ENCODE data around the gene N4BP2L2. TPM values are rescaled to one million over a fixed set of nuclear protein-coding genes. Genes with fewer than 3 reads are reported as not detected.

The N4BP2L2 gene
- total RNA-seq, 1 experiment from 2014 or later = 61.4 TPM

DNA sequence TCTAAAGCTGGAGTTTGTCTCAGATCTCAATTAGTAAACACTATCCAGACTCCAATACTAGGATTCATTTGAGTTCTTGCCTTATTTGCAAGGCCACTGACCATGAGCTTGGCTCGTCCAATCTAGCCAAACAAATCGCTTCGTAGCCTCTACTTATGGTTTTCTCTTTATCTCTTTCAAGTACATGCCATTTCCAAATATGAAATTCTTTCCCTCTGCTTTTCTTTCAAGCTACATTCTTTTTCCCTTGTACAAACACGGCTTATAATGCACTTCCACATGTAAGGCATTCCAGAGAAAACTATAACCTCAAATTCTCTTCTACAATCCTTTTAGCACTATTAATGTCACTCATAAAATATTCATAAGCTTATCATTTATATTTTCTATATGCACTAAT is 99.7 kb downstream of the N4BP2L2 start:
- no peak overlapping the region for H4K91ac ChIP-seq (ENCODE audit: insufficient read length, low read depth, low read length)
- no peak overlapping the region for H3K9ac ChIP-seq (ENCODE audit: extremely low read depth, insufficient read length, low read length)
- no peak overlapping the region for H3K23ac ChIP-seq (ENCODE audit: insufficient read length, low read depth, low read length)
- no peaks in the 10 kb centered on the region for H4K20me1 ChIP-seq (ENCODE audit: control insufficient read depth, insufficient read depth, insufficient read length)
- no peaks in the 10 kb centered on the region for H3K36me3 Mint-ChIP-seq (ENCODE audit: insufficient read depth in 1 of 3, low read depth in 3 of 3)
- H3K4me1 ChIP-seq (ENCODE audit: insufficient read depth, low read length) = no peaks in the 10 kb centered on the region
- no peak overlapping the region for H3K4me3 Mint-ChIP-seq
- H2AK5ac ChIP-seq (ENCODE audit: insufficient read length, low read length) = no peak overlapping the region
- H4K8ac ChIP-seq (replicated peaks; ENCODE audit: insufficient read length, low read depth, low read length) = no peak overlapping the region
- no peak overlapping the region for H3K4me2 ChIP-seq (ENCODE audit: insufficient read depth, insufficient read length, low read length)
- H2BK120ac ChIP-seq (ENCODE audit: low read depth, low read length, poor library complexity, severe bottlenecking) = no peak overlapping the region
- H3K14ac ChIP-seq (ENCODE audit: insufficient read depth, low read length) = no peak overlapping the region
- no peak for DNase-seq
- no peak overlapping the region for H3K4ac ChIP-seq (ENCODE audit: low read depth, low read length)
- H3K4me1 Mint-ChIP-seq = no peaks in the 10 kb centered on the region
- H3K23me2 ChIP-seq (ENCODE audit: insufficient read length, low read depth, low read length, poor library complexity, severe bottlenecking) = no peaks in the 10 kb centered on the region
- no peaks in the 10 kb centered on the region for H3K9me3 Mint-ChIP-seq
- H2BK15ac ChIP-seq (ENCODE audit: low read depth, low read length) = no peak overlapping the region
- no peak overlapping the region for H3K18ac ChIP-seq (ENCODE audit: insufficient read length, low read depth, low read length)
- no peaks in the 10 kb centered on the region for H3K27me3 Mint-ChIP-seq (ENCODE audit: low read depth)
- no peak overlapping the region for H4K5ac ChIP-seq (ENCODE audit: insufficient read length, low read depth, low read length)
- TF ChIP-seq, protein P1, sequence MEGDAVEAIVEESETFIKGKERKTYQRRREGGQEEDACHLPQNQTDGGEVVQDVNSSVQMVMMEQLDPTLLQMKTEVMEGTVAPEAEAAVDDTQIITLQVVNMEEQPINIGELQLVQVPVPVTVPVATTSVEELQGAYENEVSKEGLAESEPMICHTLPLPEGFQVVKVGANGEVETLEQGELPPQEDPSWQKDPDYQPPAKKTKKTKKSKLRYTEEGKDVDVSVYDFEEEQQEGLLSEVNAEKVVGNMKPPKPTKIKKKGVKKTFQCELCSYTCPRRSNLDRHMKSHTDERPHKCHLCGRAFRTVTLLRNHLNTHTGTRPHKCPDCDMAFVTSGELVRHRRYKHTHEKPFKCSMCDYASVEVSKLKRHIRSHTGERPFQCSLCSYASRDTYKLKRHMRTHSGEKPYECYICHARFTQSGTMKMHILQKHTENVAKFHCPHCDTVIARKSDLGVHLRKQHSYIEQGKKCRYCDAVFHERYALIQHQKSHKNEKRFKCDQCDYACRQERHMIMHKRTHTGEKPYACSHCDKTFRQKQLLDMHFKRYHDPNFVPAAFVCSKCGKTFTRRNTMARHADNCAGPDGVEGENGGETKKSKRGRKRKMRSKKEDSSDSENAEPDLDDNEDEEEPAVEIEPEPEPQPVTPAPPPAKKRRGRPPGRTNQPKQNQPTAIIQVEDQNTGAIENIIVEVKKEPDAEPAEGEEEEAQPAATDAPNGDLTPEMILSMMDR (conservative IDR thresholded peaks at IDR 0.05) = no peak
- H2BK20ac ChIP-seq (ENCODE audit: low read depth, low read length, poor library complexity, severe bottlenecking) = no peak overlapping the region
- no peak overlapping the region for H2BK5ac ChIP-seq (ENCODE audit: insufficient read length, low read length)
- no peaks in the 10 kb centered on the region for H3K27me3 ChIP-seq (ENCODE audit: insufficient read depth, low read length)
- no peaks in the 10 kb centered on the region for H3K79me1 ChIP-seq (ENCODE audit: insufficient read depth, low read depth, low read length, poor library complexity, severe bottlenecking)
- no peak overlapping the region for H2BK12ac ChIP-seq (ENCODE audit: insufficient read length, low read depth, low read length)
- WGBS (ENCODE audit: extremely low coverage, insufficient read length, low lambda C conversion rate) = no CpG with 5 or more reads among the region's 4 CpGs
- H3K9me3 ChIP-seq (ENCODE audit: control insufficient read depth, low read depth, low read length) = no peaks in the 10 kb centered on the region
- no peak overlapping the region for H3K56ac ChIP-seq (ENCODE audit: insufficient read length, low read depth, low read length)
- no peaks in the 10 kb centered on the region for H3K79me2 ChIP-seq (ENCODE audit: insufficient read depth, low read length)
- H3T11ph ChIP-seq (ENCODE audit: low read length) = no peak overlapping the region
- no peak overlapping the region for H3K27ac Mint-ChIP-seq
- H2AFZ ChIP-seq (ENCODE audit: low read length) = no peak overlapping the region
- no peak overlapping the region for H3K27ac ChIP-seq (ENCODE audit: insufficient read length, low read depth, low read length)
